Adipocyte (in vitro differentiated cells): ENCODE measurements around the gene MTHFS.

ENCODE experiments used
- DNase-seq: peaks from one replicate; pipeline ENCODE4 v3.0.0-alpha.2; 2015; ENCODE audit warnings: low read depth
- H3K27me3 ChIP-seq: replicated peaks from 2 replicates; pipeline ENCODE4 v1.7.0; 2013; ENCODE audit warnings: mild to moderate bottlenecking, low read length, moderate library complexity; ENCODE audit not compliant: control insufficient read depth, insufficient read depth
- H3K36me3 ChIP-seq: 2 replicates; pipeline ENCODE4 v1.7.0; 2013; ENCODE audit warnings: low read length, mild to moderate bottlenecking, moderate library complexity; ENCODE audit not compliant: control insufficient read depth, insufficient read depth, severe bottlenecking
- H3K4me1 ChIP-seq: 2 replicates; pipeline ENCODE4 v1.7.0; 2013; ENCODE audit warnings: mild to moderate bottlenecking, low read length, moderate library complexity; ENCODE audit not compliant: control insufficient read depth, insufficient read depth
- H3K4me3 ChIP-seq: 2 replicates; pipeline ENCODE4 v1.7.0; 2013; ENCODE audit warnings: mild to moderate bottlenecking, low read length, moderate library complexity
- H3K9ac ChIP-seq: 2 replicates; pipeline ENCODE4 v1.7.0; 2013; ENCODE audit warnings: mild to moderate bottlenecking, low read length, moderate library complexity
- H3K9me3 ChIP-seq: 2 replicates; pipeline ENCODE4 v1.7.0; 2013; ENCODE audit warnings: mild to moderate bottlenecking, low read length, moderate library complexity; ENCODE audit not compliant: control insufficient read depth

MTHFS gene

DNA sequence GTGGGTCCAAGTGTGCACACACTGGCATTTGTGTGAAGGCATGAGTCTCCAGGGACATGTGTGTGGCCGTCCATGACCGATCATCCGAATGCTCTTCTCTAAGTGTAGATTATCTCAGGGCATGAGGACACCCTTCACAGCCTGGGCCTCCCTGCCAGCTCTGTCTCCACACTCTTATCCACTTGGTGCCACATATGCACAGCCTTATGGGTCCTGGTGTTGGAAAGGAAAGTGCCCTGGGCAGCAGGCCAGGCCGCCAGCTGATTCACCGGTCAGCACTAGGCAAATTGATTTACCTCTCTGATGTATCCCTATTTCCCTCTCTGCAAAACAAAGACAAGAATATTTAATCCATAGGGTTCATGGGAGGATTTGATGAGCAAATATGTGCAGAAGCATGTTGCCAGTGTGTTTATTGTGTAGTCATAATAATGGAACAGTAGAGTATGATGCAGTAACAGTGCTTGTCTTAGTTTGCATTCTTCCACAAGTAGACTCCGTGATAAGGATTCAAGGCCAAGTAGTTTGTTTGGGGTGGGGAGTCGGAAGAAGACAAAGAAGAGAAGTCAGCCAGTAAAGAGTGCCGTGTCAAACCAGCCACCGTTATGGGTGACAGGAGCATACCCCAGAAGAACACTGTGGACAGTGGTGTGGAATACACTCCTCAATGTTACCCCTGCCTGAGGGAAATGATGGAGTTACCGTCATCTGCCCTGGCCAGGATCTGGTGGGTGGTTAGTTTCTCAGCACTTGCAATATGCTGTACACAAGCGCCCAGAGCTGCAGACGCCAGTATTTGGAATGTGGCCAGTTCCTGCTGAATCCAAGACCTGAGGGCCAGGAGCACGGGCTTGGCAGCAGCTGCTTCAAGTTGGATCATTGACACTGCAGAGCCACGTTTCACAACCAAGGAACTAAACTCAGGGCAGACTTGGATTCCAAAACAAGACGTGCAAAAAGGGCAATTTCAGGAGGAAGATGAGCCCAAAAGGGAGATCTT, 85.1 kb downstream of the MTHFS start:
- Histone ChIP-seq H3K36me3 (no peaks in the 10 kb centered on the region), H3K9me3 (no peaks in the 10 kb centered on the region), H3K4me3 (no peak overlapping the region), H3K9ac (no peak overlapping the region), H3K4me1 (peaks cover 18% of the 10 kb centered on the region), H3K27me3 (no peaks in the 10 kb centered on the region)
- peak; percentile 59 for DNase-seq

DNA sequence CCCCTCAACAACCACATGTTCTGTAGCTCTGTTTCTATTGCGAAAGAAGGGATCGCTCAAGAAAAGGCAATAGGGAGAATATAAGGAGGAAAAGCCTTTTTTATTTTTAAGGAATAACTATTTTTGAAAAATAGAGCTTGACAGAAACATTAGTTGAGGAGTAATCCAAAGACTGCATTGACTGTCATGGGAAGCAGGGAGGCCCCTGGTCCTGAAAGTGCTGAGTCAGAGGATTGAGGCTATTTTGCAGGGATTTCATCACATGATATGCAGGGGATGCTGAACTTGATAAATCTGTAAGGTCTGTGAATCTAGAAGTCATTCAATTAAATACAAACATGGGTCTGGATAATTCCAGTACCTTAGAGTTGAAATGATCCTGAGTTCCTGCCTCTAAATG, 92.0 kb downstream of the MTHFS start:
- Histone ChIP-seq H3K36me3 (no peaks in the 10 kb centered on the region), H3K4me3 (no peak overlapping the region), H3K9ac (no peak overlapping the region), H3K27me3 (no peaks in the 10 kb centered on the region), H3K9me3 (no peaks in the 10 kb centered on the region), H3K4me1 (peaks cover 3% of the 10 kb centered on the region)
- DNase-seq, result peak; percentile 37

DNA sequence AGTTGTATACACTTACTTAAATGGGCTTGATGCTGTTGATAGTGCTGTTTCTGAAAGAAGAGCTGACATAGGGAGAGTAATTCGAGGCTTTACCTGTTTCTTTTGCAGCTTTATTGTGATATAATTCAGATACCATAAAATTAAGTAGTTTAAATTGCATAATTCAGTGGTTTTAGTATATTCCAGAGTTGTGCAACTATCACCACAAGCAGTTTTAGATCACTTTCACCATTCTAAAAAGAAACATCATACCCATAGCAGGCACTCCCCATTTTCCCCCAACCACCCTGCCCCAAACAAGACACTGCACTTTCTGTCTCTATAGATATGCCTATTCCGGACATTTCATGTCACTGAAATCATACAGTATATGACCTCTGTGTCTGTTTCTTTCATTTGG, 98.5 kb downstream of the MTHFS start:
- H3K36me3 ChIP-seq, result no peaks in the 10 kb centered on the region
- H3K4me1 ChIP-seq, result peaks cover 3% of the 10 kb centered on the region
- H3K9ac ChIP-seq, result no peak overlapping the region
- H3K4me3 ChIP-seq, result no peak overlapping the region
- DNase-seq, result peak; percentile 19
- H3K27me3 ChIP-seq, result no peaks in the 10 kb centered on the region
- H3K9me3 ChIP-seq, result peaks cover 12% of the 10 kb centered on the region
